Fibroblast of skin of scalp (primary cell): Measurements from ENCODE around the gene AHNAK2.
"Not testable (repeated sequence)": the region's sequence is repeated elsewhere in the genome, so short reads cannot be mapped to it uniquely, and the experiment has no call there.

Source experiments
- DNase-seq: peaks from one replicate; pipeline ENCODE4 v3.0.0-alpha.2; 2013

The AHNAK2 gene

DNA sequence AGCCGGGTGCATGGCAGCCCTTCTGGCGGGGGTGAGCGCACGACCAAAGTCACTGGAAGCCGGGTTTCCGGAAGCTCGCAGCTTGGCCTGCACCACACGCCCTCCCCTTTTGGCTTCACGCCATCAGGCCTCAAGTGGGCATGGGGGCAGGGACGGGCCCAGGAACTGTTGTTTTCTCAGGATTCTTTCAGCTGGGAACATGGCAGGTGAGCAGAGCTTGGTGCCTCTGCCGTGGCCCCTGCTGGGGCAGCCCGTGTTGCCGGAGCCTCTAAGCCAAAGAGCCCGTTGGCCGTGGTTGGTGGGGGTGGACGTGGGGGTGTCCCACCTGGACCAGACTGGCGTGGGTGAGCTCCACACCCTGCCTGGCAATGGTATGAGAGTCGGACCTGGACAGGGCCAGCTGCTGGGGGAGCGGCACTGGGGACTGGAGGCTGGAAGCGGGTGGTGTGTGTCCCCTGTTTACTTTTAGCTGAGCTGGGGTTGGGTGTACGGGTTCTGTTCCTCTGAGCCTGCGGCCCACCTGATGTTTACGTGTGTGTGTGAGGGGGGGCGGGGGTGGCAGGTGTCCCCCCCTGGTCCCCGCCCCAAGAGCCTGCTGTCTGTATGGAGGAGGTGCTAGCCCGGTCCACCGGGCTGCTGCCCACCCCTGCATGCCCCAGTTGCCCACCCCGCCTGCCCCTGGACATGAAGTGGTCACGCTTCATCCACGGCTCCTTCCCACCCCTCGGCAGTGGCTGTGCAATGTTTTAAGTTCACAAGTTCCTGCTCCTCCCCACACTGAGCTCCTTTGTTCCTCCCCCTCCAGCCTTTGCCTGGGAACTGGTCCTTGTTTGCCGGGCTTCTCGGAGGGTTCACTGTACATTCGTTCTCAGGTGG, 82.2 kb downstream of the AHNAK2 start:
- DNase-seq: no peak

DNA sequence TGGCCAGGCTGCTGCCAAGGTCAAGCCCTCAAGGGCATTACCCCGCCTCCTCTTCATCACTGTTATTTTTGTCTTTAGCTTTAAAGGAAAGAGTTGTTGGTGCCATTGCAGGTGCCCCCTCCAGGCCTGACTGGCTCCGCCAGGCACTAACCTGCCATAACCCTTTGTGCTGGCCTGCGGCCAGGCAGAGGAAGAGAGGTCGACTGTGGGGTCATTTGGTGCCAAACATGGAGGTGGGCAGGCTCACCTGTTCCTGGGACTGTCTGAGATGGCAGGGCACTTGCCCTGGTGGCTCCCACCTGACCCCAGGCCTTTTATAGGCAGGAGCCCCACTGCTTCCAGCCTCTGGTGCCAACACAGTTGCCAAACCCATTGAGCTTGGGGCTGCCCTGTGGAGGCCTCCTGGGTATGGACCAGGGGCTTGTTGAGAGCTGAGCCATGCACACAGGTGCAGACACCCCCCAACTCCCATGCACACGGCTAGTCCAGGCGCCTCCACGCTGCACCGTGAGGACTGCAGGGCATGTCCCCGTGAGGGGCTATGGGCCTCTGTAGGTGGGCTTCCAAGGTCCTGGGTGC, 82.9 kb downstream of the AHNAK2 start:
- DNase-seq: no peak

DNA sequence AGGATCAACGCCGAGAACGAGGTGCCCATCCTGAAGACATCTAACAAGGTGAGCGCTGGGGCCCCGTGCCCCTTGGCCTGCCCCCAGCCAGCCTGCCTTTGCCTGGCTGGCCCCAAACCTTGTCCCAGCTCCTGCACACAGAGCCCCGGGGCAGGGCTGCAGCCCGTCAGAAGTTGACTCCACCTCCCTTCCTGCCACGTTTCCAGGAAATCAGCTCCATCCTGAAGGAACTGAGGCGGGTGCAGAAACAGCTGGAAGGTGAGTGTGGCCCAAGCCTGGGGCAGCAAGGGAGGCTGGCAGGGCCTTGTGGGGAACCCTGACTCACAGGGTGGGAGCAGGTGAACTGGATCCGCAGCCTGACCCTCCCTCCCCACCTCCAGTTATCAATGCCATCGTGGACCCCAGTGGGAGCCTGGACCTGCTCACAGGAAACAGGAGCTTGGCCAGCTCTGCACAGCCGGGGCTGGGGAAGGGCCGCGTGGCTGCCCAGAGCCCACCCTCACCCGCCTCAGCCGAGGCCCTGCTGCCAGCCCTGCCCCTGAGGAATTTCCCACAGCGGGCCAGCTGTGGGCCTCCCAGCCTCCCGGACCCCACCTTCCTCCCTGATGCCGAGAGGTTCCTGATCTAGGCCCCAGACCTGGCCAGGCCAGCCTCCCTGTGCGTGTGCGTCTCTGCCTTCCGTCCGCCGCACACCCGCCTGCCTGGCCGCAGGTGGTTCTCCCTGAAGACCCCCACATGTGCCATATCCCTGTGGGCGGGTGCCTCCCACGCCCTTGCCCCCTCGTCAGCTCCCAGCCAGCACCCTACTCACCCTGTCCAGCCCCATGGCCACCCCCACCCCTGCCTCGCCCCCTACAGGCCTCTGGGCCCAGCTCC, 83.6 kb downstream of the AHNAK2 start:
- DNase-seq: no peak

DNA sequence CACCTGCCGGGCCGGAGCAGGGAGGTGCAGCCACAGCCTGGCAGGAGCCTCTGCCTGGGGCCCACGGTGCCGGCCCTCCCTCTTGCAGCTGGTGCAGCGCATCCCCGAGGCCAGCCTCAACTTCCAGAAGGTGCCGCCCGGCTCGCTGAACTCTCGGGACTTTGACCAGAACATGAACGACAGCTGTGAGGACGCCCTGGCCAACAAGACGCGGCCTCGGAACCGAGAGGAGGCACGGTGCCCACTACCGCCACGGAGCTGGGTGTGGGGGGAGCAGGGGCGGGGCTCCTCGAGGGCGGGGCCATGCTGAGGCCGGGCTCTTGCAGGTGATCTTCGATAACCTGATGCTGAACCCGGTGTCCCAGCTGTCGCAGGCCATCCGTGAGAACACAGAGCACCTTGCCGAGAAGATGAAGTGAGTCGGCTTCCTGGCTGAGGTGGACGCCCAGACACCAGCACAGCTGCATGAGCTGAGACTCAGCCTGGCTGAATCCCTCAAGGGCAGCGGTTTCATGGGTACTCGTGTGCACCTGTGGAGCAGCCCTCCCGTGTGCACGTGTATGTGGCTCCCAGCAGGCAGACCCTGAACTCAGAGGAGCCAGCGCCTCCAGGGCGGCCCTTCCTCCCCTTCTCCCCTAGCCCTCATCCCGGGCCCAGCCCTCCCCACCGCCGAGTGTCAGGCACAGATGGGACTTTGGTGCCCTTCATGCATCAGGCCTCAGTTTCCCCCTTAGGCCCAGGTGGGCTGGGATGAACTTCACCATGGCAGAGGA, 84.6 kb downstream of the AHNAK2 start:
- no peak for DNase-seq

DNA sequence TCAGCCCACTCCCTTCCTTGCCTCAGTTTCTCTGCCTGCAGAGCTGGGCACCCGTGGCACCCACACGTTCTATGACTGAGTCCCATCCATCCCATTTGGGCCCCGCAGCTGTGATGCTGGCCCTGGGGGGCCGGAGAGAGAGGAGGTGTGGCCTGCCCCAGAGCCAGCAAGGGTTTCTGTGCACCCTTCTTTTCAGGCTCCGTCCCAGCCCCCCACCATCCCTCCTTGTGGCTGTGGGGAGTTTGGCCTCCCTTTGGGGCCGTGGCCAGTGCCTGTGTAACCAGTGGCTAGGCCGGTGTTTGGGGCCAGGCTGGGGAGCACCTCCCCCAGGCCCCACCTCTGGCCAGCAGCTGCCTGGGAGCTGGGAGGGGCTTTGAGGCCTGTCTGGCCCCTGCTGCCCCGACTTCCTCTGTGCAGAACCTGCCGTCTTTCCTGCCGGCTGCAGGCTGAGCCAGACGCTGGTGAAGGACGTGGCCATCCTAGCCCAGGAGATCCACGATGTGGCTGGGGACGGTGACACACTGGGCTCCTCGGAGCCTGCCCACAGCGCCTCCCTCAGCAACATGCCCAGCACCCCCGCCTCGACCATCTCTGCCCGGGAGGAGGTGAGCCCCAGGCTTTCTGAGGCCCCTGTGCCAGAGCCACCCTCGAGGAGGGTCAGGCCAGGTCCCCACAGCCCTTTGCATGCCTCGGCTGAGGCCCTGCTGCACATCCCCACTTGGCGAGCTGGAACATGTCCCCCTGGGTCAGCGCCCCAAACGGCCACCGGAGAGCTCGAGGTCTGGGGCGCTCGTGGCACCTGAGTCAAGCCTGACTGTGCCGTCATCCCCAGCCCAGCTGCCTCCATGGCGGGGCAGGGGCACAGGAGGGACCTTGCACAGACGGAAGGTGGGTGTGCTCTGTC, 85.4 kb downstream of the AHNAK2 start:
- no peak for DNase-seq

DNA sequence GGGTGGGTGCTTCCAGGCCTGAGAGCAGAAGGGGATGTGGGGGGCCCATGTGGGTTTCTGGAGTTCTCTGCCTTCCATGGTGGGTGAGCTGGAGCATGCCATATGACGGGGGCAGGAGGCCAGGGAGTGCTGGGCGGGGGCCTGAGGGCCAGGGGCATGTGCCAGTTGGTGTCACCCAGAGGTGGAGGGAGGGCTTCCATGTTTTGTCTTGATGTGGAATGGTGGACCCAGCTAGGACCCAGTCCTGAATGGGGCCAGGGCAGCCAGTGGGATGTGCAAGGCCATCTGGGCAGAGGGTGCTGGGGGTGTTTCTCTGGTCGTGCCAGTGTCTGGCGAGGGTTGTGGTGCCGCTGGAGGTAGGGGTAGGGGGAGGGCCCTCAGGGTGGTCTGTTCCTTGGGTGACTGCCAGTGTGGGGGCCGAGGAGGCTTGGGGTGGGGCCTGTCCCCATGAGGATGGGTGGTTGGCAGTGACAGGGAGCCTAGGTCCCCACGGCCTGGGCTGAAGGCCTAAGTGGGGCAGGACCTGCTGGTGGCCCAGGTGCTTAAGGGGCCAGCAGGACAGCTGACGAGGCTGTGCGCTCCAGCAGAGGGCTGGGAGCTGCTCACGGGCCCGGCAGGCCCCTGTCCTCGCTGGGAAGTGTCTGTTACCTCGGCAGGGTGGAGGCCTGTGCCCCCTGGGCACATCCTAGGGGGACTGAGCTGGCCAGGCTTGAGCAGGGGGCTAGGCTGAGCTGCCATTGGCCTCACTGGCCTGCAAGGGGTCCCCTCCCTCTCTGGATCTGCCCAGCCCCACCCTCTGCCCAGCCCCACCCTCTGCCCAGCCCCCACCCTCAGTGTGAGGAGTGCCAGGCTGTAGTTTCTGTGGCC, 86.3 kb downstream of the AHNAK2 start:
- DNase-seq: no peak

DNA sequence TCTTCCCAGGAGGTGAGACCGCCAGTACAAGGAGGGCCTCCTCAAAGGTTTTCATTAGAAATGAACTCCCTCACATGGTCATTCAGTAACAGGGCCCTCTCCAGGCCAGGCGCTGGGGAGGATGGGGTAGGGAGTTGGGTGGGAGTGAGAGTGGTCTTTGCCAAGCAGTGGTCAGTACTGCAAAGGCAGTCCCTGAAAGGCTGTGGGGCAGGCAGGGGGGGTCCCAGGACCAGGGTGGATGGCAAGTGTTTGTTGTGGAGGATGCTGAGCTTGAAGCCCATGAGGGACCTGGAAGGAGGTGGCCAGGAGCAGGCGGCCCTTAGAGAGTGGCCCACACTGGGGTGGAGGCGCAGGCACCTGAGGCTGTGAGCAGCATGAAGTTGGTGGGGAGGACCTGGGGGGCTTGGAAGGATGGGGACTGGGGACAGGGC, 87.0 kb downstream of the AHNAK2 start:
- no peak for DNase-seq

DNA sequence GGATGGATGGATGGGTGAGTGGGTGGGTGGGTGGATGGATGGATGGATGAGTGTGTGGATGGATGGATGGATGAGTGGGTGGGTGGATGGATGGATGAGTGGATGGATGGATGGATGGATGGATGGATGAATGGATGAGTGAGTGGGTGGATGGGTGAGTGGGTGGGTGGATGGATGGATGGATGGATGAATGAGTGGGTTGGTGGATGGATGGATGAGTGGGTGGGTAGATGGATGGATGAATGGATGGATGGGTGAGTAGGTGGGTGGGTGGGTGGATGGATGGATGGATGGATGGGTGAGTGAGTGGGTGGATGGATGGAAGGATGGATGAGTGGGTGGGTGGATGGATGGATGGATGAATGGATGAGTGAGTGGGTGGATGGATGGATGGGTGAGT, 87.9 kb downstream of the AHNAK2 start:
- DNase-seq: not testable (repeated sequence)

DNA sequence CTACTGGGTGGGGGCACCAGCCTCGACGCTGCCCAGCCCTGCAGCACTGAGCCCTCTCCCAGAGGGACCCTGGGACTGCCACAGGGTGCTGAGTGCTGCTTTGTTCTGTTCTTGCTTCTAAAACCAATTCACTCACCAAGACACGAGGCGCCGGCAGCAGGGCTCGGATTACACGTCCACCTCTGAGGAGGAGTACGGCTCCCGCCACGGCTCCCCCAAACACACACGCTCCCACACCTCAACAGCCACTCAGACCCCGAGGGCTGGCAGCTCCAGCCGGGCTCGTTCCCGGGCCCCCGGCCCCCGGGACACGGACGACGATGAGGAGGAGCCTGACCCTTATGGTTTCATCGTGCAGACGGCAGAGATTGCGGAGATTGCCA, 88.8 kb downstream of the AHNAK2 start:
- no peak for DNase-seq

DNA sequence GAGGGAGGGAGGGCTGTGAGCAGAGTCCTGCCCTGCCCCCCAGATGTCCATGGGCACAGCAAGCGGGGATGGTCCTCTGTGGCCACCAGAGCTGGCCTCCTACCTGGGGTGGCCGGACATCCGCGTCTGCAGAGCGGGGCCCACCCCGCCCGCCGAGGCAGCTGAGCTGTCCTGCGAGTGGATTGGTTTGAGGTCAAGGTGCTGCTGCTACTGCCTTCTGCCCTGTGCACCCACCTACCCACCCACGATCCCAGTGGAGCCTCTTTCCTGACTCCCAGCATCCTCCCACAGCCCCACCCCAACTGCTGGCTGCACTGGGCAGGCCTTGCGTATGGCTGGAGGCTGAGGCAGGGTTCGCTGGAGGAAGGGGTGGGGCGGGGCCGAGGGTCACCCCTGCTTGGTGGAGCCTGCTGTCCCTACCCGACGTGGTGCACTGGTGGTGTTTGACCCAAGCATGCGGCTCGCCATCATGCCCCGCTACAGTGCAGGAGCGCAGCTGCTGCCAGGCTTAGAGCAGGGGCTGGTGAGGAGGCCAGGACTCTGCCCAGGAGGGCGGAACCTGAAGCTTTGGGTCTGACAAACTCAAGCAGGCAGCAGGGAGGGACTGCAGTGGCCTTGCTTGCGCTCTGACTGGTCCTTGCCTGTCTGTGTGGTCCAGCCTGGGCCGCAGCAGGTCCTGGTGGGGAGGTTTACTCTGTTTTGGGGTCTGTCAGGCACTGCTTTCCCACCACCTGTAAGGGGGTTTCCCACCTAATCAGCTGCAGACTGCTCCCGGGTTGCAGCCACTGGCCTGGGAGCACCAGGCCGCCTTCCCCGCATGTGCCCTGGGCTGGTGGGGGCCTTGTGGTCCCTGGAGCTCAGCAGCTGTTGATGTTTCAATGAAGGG, 89.4 kb downstream of the AHNAK2 start:
- DNase-seq: no peak

DNA sequence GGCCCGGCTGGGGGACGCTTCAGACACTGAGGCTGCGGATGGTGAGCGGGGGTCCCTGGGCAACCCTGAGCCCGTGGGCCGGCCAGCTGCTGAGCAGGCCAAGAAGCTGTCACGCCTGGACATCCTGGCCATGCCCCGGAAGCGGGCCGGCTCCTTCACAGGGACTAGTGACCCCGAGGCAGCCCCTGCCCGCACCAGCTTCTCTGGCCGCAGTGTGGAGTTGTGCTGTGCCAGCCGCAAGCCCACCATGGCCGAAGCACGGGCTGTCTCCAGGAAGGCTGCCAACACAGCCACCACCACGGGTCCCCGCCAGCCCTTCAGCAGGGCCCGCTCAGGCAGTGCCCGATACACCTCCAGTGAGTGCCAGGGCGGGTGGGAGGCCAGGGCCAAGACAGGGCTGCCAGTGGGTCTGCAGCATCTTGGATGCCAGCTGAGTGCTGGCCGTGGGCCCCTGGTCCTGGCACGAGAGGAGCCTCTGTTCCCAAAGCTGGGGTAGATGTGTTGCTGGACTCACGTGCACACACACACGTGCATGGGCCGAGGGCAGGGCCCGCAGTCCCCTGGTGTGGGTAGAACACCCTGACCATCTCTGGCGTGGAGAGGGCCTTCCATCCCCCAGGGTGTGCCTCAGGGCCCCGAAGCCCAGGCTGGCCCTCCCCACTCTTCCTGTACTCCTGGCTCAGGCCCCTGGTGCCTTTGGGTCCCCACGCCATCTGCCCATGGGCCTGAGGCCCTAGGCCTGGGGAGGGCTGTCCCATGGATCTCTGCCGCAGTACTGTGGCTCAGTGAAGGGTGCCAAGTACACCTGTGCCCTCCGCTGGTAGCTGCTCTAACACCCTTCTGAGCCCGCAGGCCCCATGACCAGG, 90.3 kb downstream of the AHNAK2 start:
- no peak for DNase-seq
